EH (cell line): ENCODE results near the gene BAZ1A.
"Not testable (repeated sequence)": the region's sequence is repeated elsewhere in the genome, so short reads cannot be mapped to it uniquely, and the experiment has no call there.

Source experiments
- DNase-seq: peaks from one replicate; pipeline ENCODE4 v3.0.0-alpha.2; 2015; ENCODE audit warnings: low read depth

The BAZ1A gene

DNA sequence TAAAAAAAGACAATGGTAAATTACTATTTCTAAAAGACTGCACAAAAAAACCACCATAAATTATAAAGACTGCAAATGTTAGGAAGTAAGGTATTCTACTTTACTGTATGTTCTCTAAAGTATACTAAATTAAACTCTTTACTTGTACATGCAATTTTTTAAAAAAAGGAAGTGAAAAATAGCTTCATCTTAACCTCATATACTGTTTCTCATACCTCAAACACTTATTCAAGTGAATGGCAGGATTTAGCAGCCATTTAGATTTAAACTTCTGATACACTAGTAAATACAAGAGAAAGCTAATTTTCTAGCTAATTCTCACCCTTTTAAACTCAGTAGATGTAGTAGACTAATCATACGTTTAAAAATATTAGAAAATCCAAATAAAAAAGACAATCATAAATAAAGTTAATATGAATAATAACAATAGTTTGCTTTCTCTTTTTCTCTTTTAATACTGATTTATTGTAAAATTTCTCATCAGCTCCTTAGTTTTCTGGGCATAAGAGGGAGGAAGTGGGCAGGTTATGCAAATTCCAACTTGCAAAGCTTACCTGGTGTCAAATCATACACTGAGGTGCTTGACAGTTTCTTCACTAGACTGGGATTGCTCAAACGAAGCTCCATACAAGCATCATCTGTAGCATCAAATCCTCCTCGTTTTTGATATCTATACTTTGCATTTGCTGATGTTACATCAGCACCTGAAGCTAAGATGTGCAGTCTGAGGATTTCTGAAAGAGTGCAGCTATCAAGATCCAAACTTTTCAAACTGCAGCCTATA is 89.7 kb downstream of the BAZ1A start:
- no peak for DNase-seq

GRCh38 chr14:34782031-34782430 is 93.1 kb downstream of the BAZ1A start:
- DNase-seq = no peak

DNA sequence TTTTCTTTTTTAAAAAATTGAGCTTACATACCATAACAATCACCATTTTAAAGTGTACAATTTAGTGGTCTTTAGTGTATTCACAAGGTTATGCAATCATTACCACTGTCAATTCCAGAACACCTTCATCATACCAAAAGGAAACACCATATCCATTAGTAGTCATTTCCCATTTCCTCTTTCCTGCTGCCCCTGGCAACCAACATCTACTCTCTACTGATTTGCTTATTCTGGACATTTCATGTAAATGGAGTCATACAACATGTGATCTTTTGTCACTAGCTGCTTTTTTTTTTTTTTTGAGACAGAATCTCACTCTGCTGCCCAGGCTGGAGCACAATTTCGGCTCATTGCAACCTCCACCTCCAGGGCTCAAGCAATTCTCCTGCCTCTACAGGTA is 93.9 kb downstream of the BAZ1A start:
- DNase-seq = peak; percentile 93

DNA sequence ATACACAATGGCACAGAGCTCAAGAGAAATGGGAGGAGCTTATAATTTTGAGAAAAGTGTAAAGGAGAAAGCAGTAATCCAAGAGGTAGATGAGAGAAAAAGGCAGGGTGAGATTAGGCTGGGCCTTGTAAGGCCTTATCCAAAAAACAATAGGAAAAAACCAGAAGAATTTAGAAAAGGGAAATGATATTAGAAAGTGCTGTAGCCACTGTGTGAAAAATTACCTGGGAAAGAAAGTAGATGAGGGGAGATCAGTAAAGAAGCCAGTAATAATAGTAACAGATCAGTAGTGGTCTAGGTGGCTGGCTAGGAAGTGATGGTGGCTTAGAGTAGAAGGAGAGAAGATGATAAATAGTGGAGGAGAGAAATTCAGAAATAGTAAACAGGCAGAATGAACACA is 94.5 kb downstream of the BAZ1A start:
- DNase-seq = no peak

- no peak for DNase-seq
Measured at GRCh38 chr14:34778744-34779143, 96.4 kb downstream of the BAZ1A start.

DNA sequence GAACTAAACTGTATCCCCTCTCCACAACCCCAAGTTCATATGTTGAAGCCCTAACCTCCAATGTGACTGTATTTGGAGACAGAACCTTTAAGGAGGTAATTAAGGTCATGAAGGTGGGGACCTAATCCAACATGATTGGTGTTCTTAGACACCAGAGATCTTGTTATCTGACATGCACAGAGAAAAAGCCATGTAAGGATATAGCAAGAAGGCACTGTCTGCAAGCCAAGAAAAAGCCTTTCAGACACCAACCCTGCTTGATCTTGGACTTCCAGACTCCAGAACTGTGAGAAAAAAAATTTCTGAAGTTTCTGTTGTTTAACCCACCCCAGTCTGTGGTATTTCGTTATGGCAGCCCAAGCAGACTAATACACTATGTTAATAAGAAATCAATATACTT is 98.5 kb downstream of the BAZ1A start:
- DNase-seq = no peak

DNA sequence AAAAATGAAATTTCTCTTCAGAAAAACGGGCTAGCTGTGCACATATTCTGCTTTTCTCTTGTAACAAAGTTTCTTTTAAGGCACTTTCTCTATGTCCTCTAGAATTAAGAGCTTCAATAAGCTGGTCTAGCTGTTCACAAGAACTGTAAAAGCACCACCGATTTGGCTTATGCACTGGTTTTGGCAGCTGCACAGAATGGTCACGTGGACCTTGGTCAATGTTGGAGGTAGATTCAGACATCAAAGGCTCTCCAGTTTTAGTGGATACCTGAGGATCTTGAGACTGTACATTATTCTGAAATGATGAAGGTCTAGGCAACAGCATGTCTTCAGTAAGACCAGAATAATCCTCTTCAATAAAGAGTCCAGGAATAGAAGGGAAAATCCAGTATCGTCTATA is 99.2 kb downstream of the BAZ1A start:
- DNase-seq = no peak

GRCh38 chr14:34775342-34775741 is 99.8 kb downstream of the BAZ1A start:
- DNase-seq = no peak

GRCh38 chr14:34770901-34771300 is 104.3 kb downstream of the BAZ1A start:
- DNase-seq = peak; percentile 31

DNA sequence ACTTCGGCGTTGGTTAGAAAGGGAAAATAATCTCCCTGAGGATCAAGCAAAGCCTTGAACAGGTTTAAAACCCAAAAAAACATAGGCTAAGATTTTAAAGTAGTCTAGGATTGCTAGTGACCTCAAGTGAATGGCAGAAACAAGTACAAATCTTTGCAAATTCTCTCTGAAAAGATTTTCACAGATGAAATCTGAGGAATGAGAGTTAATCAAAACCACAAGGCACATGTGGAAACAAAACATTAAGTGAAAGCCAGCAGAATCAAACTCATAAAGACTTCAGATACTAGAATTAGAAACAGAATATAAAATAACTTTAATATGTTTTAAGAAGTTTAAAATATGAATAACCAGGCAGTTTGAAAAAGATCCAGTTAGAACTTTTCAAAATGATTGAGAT is 108.6 kb downstream of the BAZ1A start:
- DNase-seq = peak; percentile 58

- no peak for DNase-seq
Measured at GRCh38 chr14:34766060-34766459, 109.1 kb downstream of the BAZ1A start.

DNA sequence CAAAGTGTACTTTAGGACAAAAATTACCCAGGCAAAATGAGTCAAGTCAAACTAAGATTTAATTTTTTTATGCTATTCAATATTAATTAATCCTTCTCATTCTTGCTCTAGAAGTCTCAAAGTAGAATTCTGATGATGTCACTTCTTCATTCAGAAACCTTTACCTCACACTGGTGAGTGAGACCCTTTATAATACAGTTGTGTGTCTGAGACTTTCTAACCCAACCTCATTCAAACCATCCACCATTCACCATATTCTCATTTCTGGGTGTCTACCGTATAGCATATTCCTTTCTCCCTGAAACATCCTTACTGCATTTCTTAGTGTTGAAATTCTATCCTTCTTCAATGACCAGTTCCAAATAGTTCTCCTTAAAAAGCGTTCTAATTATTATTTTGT is 119.9 kb downstream of the BAZ1A start:
- DNase-seq = no peak

DNA sequence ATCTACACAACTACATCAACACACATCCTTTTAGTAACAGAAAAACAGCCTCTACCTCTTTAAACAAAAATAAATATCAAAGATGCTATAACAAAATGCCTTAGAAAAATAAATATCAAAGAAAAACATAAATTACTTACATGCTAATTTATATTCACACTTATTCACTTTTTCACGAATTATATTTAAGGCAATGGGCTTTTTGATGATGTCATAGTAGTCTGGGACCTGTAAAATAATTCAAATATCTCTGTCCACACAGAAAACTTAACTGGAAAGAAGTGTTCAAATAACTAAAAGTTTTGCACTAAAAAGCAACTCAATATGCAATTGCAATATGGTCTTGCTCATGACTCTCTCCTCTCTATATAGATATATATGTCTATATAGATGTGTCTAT is 120.5 kb downstream of the BAZ1A start:
- DNase-seq = no peak

DNA sequence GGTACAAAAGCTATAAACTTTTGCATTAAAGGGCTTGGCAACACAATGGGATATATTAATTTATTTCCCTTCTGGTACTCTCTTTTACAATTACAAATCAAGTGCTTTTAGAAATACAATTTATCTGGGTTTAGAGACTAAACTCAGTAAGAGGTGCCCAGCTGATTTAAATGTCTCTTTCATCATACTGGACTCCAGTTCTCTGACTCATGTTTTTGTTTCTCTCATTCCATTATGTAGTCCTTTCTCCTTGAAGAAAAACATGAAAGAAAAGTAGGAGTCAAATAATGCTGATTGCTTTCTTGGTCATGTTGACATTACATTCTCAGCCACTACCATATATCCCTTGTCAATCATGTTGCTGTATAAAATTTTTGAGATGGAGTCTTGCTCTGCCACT is 124.5 kb downstream of the BAZ1A start:
- peak; percentile 70 for DNase-seq

GRCh38 chr14:34750233-34750632 is 124.9 kb downstream of the BAZ1A start:
- DNase-seq = no peak

- DNase-seq = no peak
Measured at GRCh38 chr14:34749408-34749807, 125.8 kb downstream of the BAZ1A start.

DNA sequence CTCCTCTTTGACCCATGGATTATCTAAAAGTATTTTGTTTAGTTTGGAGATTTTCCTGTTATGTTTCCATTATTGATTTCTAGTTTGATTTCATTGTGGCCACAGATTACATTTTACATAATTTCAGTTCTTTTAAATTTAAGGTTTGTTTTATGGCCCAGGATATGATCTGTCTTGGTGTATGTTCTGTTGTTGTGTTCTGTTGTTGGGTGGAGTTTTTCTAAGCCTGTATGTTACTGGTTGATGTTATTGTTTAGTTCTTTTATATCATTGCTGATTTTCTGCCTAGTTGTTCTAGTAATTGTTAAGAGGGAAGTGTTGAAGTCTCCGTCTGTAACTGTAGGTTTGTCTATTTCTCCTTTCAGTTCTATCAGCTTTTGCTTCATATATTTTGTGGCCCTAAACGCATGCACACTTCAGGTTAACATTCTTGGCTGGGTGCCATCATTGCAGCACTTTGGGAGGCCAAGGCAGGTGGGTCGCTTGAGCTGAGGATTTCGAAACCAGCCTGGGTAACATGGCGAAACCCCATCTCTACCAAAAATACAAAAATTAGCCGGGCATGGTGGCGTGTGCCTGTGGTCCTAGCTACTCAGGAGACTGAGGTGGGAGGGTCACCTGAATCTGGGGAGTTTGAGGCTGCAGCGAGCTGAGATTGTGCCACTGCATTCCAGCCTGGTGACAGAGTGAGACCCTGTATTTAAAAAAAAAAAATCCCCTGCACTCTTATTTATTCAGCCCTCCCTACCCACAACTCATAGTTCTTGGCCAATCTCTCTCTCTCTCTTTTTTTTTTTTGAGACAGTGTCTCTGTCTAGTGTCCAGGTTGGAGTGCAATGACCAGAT is 132.7 kb downstream of the BAZ1A start:
- DNase-seq = no peak

DNA sequence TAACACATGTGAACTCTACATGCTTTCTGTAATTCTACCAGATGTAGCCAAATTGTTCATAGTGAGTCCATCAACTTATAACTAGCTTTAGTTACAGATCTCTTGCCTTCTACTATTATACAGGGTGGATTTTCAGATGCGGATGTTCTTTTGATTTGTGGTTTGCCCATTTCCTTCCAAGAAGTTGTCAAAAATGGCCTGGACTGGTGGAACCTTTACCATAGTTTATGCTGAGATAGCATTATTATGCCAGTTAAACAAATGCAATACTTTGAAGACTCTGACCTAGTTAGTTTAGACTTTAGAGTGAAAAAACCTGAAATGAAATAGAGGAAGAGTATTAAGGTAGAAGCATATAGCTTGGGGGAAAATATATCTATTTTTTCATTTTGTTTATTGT is 133.3 kb downstream of the BAZ1A start:
- no peak for DNase-seq

DNA sequence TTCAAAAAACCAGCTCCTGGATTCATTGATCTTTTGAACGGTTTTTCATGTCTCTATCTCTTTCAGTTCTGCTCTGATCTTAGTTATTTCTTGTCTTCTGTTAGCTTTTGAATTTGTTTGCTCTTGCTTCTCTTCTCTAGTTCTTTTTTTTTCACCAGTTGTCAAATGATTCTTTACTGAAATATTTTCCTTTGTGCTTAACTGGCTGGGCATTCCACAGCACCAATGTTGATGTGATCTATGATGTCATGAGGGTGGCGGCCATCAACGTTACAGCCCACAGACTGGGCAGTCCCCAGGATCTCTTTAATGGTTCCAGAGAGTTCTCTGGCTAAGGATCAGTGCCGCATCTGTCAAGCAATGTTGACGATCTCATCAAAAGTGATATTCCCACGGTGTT is 135.0 kb downstream of the BAZ1A start:
- DNase-seq = peak; percentile 71

DNA sequence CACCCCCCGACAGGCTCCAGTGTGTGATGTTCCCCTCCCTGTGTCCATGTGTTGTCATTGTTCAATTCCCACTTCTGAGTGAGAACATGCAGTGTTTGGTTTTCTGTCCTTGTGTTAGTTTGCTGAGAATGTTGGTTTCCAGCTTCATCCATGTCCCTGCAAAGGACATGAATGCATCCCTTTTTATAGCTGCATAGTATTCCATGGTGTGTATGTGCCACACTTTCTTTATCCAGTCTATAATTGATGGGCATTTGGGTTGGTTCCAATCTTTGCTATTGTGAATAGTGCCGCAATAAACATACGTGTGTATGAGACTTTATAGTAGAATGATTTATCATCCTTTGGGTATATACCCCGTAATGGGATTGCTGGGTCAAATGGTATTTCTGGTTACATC is 138.1 kb downstream of the BAZ1A start:
- not testable (repeated sequence) for DNase-seq

DNA sequence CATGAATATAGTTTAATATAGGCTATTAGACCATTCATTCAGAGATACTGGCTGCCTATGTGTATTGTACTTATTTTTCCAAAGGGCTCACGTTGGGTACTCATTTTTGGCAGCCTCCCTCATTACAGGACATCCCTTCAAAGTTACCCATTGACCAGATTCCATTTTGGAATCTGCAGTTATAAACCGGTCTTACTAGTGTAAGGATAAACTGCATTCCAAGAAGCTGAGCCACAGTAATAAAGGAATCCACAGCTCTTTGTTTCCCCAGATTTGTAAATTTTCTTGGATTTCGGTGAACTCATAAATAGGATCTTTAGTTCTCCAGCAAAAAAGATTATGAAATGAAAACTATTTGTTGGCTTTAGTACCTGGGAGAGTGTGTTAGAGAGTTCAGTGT is 141.9 kb downstream of the BAZ1A start:
- peak; percentile 81 for DNase-seq

DNA sequence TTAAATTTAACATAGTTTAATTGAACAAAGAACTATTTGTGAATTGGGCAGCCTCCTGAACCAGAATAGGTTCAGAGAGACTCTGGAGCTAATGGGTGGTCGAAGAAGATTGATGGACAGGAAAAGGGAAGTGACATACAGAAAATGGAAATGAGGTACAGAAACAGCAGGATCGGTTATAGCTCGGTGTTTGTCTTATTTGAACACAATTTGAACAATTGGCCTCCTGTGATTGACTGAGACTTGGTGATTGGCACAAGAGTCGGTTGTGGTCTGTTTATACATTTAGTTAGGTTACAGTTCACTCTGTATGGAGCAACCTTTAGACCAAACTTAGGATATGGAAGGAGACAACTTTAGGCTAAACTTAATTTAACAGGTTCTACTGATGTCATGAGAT is 142.4 kb downstream of the BAZ1A start:
- DNase-seq = no peak

- no peak for DNase-seq
Measured at GRCh38 chr14:34723867-34724266, 151.3 kb downstream of the BAZ1A start.
